ENCODE results near the gene NRM.

DNA sequence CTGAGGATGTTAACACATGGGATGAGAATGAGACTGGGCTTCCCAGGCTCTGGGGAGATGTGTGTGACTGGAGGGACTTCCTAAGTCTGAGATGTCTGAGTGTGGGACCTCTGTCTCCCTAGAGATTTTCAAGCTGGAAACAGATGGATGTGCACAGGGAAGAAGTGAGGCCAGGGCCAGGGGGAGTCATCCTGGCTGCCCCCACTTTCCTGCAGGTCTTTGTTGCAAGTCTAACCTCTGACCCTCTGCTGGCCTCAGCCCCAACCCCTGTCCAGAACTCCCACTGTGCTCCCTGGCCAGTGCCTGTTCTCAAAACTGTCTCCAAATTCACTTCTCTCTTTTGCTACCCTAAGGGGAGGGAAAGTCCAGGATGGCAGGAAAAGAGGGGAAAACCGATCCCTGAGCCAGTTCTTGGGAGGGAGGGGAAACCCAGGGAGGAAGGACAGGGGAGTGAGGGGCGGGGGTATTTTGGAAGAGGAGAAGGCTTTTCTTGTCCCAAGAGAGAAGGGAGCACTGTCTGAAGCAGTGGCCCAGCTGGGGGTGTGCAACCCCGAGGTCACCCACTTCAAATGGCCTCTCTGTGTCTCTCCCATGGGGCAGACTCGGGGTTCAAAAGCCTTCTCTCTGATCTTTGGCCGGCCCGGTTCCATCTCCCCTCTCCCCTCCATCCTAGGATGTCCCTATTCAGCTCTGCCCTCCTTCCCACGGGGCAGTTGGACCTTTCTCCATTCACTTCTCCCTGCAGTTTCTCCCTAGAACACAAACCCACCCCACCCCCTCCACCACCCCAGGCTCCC lies 7.4 kb downstream of the NRM start:
- no peak for TF ChIP-seq CTCF (IDR thresholded peaks at IDR 0.05)
- no peak for TF ChIP-seq POLR2A (IDR thresholded peaks at IDR 0.05)
- TF ChIP-seq EP300 (IDR thresholded peaks at IDR 0.05), result no peak
